ENCODE results near the gene GALNT3.

DNA sequence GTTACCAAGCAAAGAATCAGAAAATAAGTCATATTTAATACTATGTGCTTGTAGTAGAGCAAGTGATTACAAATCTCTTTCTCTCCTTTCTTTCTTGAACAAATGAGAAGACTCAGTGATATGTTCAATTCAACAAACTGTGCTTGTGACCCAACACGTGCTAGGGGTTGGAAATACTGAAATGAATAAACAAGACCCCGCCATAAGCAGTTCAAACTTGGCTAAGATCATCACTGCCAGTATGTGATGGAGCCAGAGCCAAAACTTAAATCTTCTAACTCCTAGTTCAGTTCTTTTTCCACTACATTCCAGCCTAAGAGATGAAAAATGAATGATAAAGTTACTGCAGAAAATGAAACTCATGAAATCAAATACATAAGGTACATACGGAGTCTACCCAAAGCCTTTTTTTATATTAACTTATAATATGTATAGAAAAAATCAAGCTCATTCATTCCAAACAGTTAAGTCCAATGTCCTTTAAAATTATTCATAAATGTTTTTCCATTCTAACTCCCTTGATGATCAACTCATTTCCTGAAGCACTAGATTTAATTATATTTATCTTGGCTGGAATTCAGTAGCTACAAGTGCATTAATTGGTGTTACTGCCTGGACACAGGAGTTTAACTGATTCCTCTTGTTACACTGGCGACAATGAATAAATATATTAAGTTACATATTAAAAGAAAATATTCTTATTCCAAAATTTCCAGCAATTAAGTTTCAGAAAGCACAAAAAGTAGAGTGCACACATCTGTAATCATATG, 36.0 kb downstream of the GALNT3 start:
- TF ChIP-seq, protein P1, sequence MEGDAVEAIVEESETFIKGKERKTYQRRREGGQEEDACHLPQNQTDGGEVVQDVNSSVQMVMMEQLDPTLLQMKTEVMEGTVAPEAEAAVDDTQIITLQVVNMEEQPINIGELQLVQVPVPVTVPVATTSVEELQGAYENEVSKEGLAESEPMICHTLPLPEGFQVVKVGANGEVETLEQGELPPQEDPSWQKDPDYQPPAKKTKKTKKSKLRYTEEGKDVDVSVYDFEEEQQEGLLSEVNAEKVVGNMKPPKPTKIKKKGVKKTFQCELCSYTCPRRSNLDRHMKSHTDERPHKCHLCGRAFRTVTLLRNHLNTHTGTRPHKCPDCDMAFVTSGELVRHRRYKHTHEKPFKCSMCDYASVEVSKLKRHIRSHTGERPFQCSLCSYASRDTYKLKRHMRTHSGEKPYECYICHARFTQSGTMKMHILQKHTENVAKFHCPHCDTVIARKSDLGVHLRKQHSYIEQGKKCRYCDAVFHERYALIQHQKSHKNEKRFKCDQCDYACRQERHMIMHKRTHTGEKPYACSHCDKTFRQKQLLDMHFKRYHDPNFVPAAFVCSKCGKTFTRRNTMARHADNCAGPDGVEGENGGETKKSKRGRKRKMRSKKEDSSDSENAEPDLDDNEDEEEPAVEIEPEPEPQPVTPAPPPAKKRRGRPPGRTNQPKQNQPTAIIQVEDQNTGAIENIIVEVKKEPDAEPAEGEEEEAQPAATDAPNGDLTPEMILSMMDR (IDR thresholded peaks at IDR 0.05), result no peak
- no peak for TF ChIP-seq POLR2A (IDR thresholded peaks at IDR 0.05)
